ENCODE data around the gene TRMO. TPM values are rescaled to one million over a fixed set of nuclear protein-coding genes. Genes with fewer than 3 reads are reported as not detected.

Gene TRMO
- total RNA-seq, 1 donor from 2014 or later: 32.4 TPM

- CTCF ChIA-PET: interaction anchor here (0.7 to 3.0 kb wide), 13 partner anchors 8 to 1047 kb away, joined by 3 to 11 read pairs (median 3); partner anchors contain the start of gene ZNF782
These were observed 21.3 kb downstream of the TRMO start for GRCh38 chr9:97900738-97901565.

GRCh38 chr9:97900103-97900737 is 22.1 kb downstream of the TRMO start:
- ATAC-seq (ENCODE audit: low read depth): no peak
- no peak for DNase-seq
- Mint-ChIP-seq H3K4me3 (no peak overlapping the region), H3K27ac (no peak overlapping the region), H3K36me3 (ENCODE audit: low read depth) (peaks cover 63% of the 10 kb centered on the region), H3K27me3 (no peaks in the 10 kb centered on the region), H3K4me1 (peaks cover 15% of the 10 kb centered on the region), H3K9me3 (no peaks in the 10 kb centered on the region)
- intact Hi-C loops (cut with micrococcal nuclease): no loop called here
- ChIA-PET POLR2A (interaction anchor here (0.8 to 1.4 kb wide), 2 partner anchors 22 to 105 kb away, joined by 4 read pairs; partner anchors contain the start of gene TRMO), CTCF (interaction anchor here (0.8 to 3.0 kb wide), 12 partner anchors 8 to 1046 kb away, joined by 3 to 11 read pairs (median 3); partner anchors contain the start of gene ZNF782)
- no peak for TF ChIP-seq CTCF (IDR thresholded peaks at IDR 0.05)

More at GRCh38 chr9:97900738-97901565, 21.3 kb downstream of the TRMO start:
- TF ChIP-seq CTCF (IDR thresholded peaks at IDR 0.05): no peak
- ATAC-seq (ENCODE audit: low read depth) (no peak), DNase-seq (no peak)
- intact Hi-C loops (cut with micrococcal nuclease): loop anchor here (1.0 kb wide), 1 partner anchor 191 kb away; no protein-coding TSS in a partner anchor
- Mint-ChIP-seq H3K9me3 (no peaks in the 10 kb centered on the region), H3K4me3 (no peak overlapping the region), H3K27ac (no peak overlapping the region), H3K4me1 (peaks cover 21% of the 10 kb centered on the region), H3K27me3 (no peaks in the 10 kb centered on the region), H3K36me3 (ENCODE audit: low read depth) (peaks cover 60% of the 10 kb centered on the region)
- POLR2A ChIA-PET: interaction anchor here (0.8 to 1.4 kb wide), 2 partner anchors 22 to 105 kb away, joined by 4 read pairs; partner anchors contain the start of gene TRMO

GRCh38 chr9:97895695-97896332 is 26.5 kb downstream of the TRMO start:
- no peaks in the 10 kb centered on the region for H3K27me3 Mint-ChIP-seq
- H3K36me3 Mint-ChIP-seq (ENCODE audit: low read depth): peaks cover 45% of the 10 kb centered on the region
- DNase-seq: no peak
- ATAC-seq (ENCODE audit: low read depth): no peak
- CTCF ChIA-PET: no interaction called here
- H3K4me1 Mint-ChIP-seq: peaks cover 2% of the 10 kb centered on the region
- no peak for TF ChIP-seq CTCF (IDR thresholded peaks at IDR 0.05)
- POLR2A ChIA-PET: no interaction called here
- H3K4me3 Mint-ChIP-seq: no peak overlapping the region
- H3K27ac Mint-ChIP-seq: no peak overlapping the region
- intact Hi-C loops (cut with micrococcal nuclease): no loop called here
- H3K9me3 Mint-ChIP-seq: peaks cover 11% of the 10 kb centered on the region

- CTCF ChIA-PET: no interaction called here
- intact Hi-C loops (cut with micrococcal nuclease): no loop called here
These were observed 27.1 kb downstream of the TRMO start for GRCh38 chr9:97895211-97895610.

More at GRCh38 chr9:97895211-97895610, 27.1 kb downstream of the TRMO start:
- ATAC-seq (ENCODE audit: low read depth): no peak
- Mint-ChIP-seq H3K27ac (no peak overlapping the region), H3K4me1 (no peaks in the 10 kb centered on the region), H3K4me3 (no peak overlapping the region), H3K9me3 (peaks cover 11% of the 10 kb centered on the region), H3K36me3 (ENCODE audit: low read depth) (peaks cover 41% of the 10 kb centered on the region), H3K27me3 (no peaks in the 10 kb centered on the region)
- no peak for TF ChIP-seq CTCF (IDR thresholded peaks at IDR 0.05)
- POLR2A ChIA-PET: no interaction called here
- DNase-seq: no peak
